ENCODE data around the gene FERMT2.

DNA sequence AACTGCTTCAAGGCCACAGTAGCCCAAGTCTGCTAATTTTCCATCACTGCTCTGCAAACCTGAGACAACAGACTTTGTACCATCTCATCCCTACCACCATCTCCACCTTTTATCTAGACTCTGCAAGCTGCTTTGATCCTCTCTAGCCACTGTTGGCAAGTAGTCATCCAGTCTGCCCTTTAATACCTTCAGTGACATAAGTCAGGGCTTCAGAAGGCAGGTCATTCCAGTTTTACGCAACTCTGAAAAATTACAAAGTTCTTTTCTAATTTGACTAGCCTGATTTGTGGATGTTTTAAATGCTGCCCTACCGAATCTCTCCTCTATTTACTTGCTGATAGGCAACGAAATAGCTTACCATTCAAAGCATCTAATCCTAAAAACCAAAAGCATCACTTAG, 2.8 kb downstream of the FERMT2 start:
- TF ChIP-seq, protein P1, sequence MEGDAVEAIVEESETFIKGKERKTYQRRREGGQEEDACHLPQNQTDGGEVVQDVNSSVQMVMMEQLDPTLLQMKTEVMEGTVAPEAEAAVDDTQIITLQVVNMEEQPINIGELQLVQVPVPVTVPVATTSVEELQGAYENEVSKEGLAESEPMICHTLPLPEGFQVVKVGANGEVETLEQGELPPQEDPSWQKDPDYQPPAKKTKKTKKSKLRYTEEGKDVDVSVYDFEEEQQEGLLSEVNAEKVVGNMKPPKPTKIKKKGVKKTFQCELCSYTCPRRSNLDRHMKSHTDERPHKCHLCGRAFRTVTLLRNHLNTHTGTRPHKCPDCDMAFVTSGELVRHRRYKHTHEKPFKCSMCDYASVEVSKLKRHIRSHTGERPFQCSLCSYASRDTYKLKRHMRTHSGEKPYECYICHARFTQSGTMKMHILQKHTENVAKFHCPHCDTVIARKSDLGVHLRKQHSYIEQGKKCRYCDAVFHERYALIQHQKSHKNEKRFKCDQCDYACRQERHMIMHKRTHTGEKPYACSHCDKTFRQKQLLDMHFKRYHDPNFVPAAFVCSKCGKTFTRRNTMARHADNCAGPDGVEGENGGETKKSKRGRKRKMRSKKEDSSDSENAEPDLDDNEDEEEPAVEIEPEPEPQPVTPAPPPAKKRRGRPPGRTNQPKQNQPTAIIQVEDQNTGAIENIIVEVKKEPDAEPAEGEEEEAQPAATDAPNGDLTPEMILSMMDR (IDR thresholded peaks at IDR 0.05), result no peak
- TF ChIP-seq POLR2AphosphoS5 (IDR thresholded peaks at IDR 0.05) (no peak), POLR2A (IDR thresholded peaks at IDR 0.05) (no peak)
